Measurements from ENCODE around the gene OSMR. TPM values are rescaled to one million over a fixed set of nuclear protein-coding genes. Genes with fewer than 3 reads are reported as not detected.
"Not testable (repeated sequence)": the region's sequence is repeated elsewhere in the genome, so short reads cannot be mapped to it uniquely, and the experiment has no call there.

Gene OSMR
- total RNA-seq, 8 experiments from 2014 or later = 0.37 to 124 (median 6.4) TPM

DNA sequence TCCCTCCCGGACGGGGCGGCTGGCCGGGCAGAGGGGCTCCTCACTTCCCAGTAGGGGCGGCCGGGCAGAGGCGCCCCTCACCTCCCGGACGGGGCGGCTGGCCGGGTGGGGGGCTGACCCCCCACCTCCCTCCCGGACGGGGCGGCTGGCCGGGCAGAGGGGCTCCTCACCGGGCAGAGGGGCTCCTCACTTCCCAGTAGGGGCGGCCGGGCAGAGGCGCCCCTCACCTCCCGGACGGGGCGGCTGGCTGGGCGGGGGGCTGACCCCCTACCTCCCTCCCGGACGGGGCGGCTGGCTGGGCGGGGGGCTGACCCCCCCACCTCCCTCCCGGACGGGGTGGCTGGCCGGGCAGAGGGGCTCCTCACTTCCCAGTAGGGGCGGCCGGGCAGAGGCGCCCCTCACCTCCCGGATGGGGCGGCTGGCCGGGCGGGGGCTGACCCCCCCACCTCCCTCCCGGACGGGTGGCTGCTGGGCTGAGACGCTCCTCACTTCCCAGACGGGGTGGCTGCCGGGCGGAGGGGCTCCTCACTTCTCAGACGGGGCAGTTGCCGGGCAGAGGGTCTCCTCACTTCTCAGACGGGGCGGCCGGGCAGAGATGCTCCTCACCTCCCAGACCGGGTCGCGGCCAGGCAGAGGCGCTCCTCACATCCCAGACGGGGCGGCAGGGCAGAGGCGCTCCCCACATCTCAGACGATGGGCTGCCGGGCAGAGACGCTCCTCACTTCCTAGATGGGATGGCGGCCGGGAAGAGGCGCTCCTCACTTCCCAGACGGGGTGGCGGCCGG lies 16.4 kb downstream of the OSMR start:
- H3K4me1 ChIP-seq (replicated peaks in 1 of 2); in situ Hi-C loops (cut with MboI; ENCODE audit: low pct_unique_long_range_greater_than_20kb in 2 of 9, low sequenced_read_pairs in 9 of 9, unreplicated experiment in 9 of 9); H3K4me3 ChIP-seq; ATAC-seq (replicated peaks in 6 of 8); H3K27ac ChIP-seq: not testable (repeated sequence)
- WGBS, 10 experiments = no CpG with 5 or more reads among the region's 64 CpGs

DNA sequence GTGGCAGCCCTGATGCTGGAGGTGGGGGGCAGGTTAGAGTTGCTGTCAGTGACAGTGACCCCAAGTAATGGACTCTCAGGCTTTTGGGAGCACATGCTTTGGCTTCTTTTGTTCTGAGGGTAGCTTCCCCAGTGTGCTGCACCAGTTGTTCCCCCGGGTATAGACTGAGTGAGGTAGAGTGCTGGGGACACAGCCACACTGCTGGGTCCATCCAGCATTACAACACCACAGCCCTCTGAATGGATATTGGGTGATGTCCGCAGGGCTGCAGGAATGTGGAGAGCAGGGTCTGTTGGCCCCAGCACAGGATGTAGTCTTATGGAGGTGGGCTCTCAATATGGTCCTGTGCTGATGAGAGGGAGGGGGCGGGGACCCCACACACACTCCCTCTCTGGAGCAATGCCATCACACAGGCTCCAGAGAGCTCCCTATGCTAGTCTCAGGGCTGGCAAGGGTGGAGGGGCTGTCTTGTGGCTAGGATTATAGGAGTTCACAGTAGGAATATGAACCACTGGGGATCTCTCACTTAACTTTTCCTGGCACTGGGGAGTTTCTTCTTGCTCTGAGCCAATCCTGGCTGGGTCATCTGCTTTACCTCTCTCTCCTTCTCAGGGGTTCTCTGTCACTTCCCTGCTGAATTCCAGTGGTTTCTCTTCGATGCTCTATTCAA lies 20.7 kb downstream of the OSMR start:
- in situ Hi-C loops (cut with MboI; ENCODE audit: low pct_unique_long_range_greater_than_20kb in 2 of 9, low sequenced_read_pairs in 9 of 9, unreplicated experiment in 9 of 9) = no loop called here
- Histone ChIP-seq H3K4me1 (replicated peaks in 1 of 2) (no peaks in the 10 kb centered on the region), H3K27ac (no peak overlapping the region), H3K4me3 (no peak overlapping the region)
- 60 to 100% (median 74%) methylated on average over 1 to 3 of the region's 4 CpGs; no CpG with 5 or more reads in 7 of the 10 experiments for WGBS, 10 experiments
- peak in 3 of 8 experiments; percentile 28 to 51 (median 47) for ATAC-seq (replicated peaks in 6 of 8)

DNA sequence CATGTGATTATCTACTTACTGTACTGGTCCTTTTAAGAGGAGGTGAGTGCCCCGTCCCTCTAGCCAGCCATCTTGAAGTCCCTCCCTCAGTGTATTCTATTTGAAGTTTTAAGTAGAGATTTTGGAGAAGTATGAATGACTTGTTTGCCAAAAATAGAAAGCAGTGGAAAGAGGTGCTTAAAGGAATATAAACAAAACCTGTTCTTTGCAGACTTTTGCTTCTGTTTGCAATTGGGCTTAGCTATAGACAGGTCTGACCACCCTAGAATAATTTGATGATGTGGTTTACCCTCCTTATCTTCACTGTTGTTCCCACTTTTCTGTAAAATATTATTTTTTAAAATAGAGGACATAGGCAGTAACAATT lies 21.2 kb downstream of the OSMR start:
- 83 to 100% (median 100%) methylated on average over 1 of the region's 1 CpG; no CpG with 5 or more reads in 4 of the 10 experiments for WGBS, 10 experiments
- Histone ChIP-seq H3K4me3 (no peak overlapping the region), H3K27ac (no peak overlapping the region), H3K4me1 (replicated peaks in 1 of 2) (no peaks in the 10 kb centered on the region)
- in situ Hi-C loops (cut with MboI; ENCODE audit: low pct_unique_long_range_greater_than_20kb in 2 of 9, low sequenced_read_pairs in 9 of 9, unreplicated experiment in 9 of 9) = no loop called here
- no peak for ATAC-seq (replicated peaks in 6 of 8)

DNA sequence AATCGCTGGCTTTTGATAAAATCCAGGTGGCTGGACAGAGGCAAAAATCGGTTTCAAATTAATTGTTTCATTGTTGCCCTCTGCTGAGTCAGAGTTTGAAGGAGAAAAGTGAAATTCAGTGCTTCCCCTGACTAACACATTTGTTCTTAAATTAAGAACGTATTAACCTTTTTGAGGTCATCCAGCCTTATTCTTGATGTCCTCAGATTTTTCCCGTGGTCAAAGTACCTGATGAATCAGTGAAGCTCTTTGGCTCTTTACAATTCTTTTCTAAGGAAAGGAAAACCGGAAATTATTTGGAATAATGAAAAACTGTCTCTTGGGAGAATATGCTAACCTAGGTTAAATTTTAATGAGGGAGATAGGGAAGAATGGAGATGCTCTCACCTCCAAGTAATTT lies 21.6 kb downstream of the OSMR start:
- Histone ChIP-seq H3K4me1 (replicated peaks in 1 of 2) (no peaks in the 10 kb centered on the region), H3K4me3 (no peak overlapping the region), H3K27ac (no peak overlapping the region)
- WGBS, 10 experiments = 12 to 76% (median 59%) methylated on average over 2 to 5 of the region's 5 CpGs
- ATAC-seq (replicated peaks in 6 of 8) = no peak
- in situ Hi-C loops (cut with MboI; ENCODE audit: low pct_unique_long_range_greater_than_20kb in 2 of 9, low sequenced_read_pairs in 9 of 9, unreplicated experiment in 9 of 9) = no loop called here

DNA sequence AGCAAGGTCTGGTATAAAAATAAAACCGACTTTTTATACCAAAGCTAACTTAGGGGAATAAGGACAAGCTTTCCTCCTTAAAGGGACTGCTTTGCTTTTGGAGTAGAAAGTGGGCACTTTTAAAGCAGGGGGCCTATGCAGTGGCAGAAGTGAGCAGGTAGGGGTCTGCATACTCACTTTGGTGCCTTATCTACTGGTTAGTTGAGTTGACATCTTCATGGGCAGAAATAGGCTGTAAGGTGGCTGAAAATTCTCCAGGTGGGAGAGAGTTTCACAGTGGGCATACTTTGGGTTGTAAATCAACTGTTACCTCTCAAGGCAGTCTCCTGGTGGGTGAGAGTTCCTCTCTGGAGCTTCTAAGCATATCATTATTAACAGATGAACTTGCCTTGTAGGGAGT lies 24.8 kb downstream of the OSMR start:
- in situ Hi-C loops (cut with MboI; ENCODE audit: low pct_unique_long_range_greater_than_20kb in 2 of 9, low sequenced_read_pairs in 9 of 9, unreplicated experiment in 9 of 9) = no loop called here
- no peak for ATAC-seq (replicated peaks in 6 of 8)
- no peak overlapping the region for H3K4me3 ChIP-seq
- H3K4me1 ChIP-seq (replicated peaks in 1 of 2) = no peaks in the 10 kb centered on the region
- H3K27ac ChIP-seq = no peak overlapping the region
- WGBS, 10 experiments = 80 to 100% (median 87%) methylated on average over 1 of the region's 1 CpG; no CpG with 5 or more reads in 6 of the 10 experiments

DNA sequence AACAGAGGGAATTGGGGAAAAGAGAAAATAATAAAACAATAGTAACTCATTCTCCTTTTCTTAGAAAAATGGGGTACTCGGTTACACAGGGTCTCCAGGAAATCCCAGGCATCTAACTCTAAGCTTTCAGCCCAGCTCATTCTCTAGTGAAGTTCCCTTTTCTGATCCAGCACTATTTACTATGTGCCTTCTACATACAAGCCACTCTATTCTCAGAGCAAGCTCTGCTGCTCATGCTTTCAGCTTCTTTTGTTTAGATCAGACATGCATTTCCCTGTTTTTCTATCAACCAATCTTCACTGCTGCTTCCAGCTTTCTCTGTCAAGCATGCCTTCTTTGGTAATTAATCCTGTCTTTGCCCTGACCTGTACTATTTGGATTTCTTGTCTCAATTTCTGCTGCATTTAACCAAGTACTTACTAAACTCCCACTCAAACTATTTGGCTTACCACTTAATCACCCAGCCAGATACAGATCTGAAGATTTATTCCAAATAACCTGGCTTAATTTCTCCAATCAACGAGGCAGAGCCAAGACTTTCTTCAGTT lies 25.3 kb downstream of the OSMR start:
- Histone ChIP-seq H3K4me3 (no peak overlapping the region), H3K27ac (no peak overlapping the region), H3K4me1 (replicated peaks in 1 of 2) (no peaks in the 10 kb centered on the region)
- in situ Hi-C loops (cut with MboI; ENCODE audit: low pct_unique_long_range_greater_than_20kb in 2 of 9, low sequenced_read_pairs in 9 of 9, unreplicated experiment in 9 of 9) = no loop called here
- peak in 2 of 8 experiments; percentile 25 to 63 for ATAC-seq (replicated peaks in 6 of 8)
- WGBS, 10 experiments = 29 to 100% (median 58%) methylated on average over 1 to 2 of the region's 2 CpGs

DNA sequence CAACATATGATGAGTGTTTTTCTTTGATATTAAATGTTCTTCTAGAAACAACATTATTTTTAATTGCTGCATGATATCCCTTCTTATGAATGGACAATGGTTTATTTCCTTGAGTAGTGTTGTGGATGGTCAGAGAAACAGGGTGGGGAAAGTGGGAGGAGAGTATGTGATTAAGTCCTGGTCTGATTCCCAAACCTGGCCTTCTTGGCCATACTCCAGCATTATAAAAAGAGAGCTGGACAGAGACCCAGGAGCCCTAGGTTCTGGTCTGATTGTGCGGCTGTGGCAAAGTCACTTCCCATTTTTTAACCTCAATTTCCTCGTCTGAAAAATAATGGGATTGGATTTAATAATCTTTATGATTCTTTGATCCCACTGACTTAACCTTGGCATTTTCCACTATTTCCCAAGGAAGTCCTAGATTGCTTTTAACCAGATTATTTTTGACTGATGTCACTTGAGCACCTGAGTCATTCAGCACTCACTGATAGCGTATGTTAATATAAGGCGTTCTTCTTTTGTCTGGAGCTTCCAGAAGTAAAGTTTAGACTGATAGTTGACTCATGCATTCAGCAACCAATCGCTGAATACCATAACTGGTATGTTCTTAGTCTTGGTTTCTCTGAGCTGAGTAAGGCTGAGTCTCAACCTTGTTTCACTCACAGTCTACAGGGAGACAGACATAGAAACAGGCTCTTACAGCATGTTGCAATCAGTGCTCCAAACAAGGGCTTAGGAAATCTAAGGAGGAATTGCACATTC lies 26.2 kb downstream of the OSMR start:
- WGBS, 10 experiments = 0 to 100% (median 80%) methylated on average over 1 to 5 of the region's 5 CpGs; no CpG with 5 or more reads in 1 of the 10 experiments
- in situ Hi-C loops (cut with MboI; ENCODE audit: low pct_unique_long_range_greater_than_20kb in 2 of 9, low sequenced_read_pairs in 9 of 9, unreplicated experiment in 9 of 9) = no loop called here
- ATAC-seq (replicated peaks in 6 of 8) = peak in 5 of 8 experiments; percentile 25 to 94 (median 32)
- no peaks in the 10 kb centered on the region for H3K4me1 ChIP-seq (replicated peaks in 1 of 2)
- no peak overlapping the region for H3K4me3 ChIP-seq
- H3K27ac ChIP-seq = no peak overlapping the region

DNA sequence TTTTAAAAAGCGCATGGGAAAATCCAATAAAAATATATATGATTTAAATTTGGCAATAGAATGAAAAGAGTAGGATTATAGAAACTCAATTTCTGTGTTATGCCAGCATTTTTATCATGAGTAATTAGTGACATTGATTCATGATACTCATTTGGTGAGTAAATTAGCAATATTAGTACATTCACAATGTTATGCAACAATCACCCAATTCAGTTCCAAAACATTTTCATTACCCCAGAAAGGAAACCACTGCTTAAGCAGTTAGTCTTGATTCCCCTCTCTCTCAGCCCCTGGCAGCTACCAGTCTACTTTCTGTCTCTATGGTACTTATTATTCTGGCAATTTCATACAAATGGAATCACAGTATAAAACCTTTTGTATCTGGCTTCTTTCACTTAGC lies 27.0 kb downstream of the OSMR start:
- Histone ChIP-seq H3K4me3 (no peak overlapping the region), H3K4me1 (replicated peaks in 1 of 2) (no peaks in the 10 kb centered on the region), H3K27ac (no peak overlapping the region)
- in situ Hi-C loops (cut with MboI; ENCODE audit: low pct_unique_long_range_greater_than_20kb in 2 of 9, low sequenced_read_pairs in 9 of 9, unreplicated experiment in 9 of 9) = no loop called here
- 67 to 100% (median 89%) methylated on average over 1 of the region's 1 CpG for WGBS, 10 experiments
- no peak for ATAC-seq (replicated peaks in 6 of 8)

DNA sequence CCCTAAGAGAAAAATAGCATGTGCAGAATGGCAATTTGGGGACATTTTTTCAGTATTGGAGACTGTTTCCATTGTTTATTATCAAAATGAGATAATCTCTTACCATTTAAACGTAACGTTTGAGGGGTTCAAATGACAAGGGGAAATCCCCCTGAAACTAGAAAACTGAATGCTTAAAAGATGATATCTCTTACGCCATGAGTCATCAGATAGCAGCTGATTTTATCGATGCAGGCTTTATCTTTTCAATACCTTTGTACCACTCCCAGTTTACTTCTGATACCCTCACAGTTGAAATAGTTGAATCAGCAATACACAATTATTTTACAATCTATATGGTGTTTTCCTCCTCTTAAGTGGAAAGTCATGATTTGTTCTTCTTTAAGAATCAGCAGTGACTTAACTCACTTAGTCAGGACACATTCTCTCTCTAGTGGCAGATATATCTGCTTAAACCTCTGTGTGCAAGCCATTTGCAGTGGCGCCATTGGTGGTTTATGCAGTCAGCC lies 29.2 kb downstream of the OSMR start:
- Histone ChIP-seq H3K4me3 (no peak overlapping the region), H3K4me1 (replicated peaks in 1 of 2) (no peaks in the 10 kb centered on the region), H3K27ac (no peak overlapping the region)
- 78 to 100% (median 91%) methylated on average over 1 to 5 of the region's 5 CpGs for WGBS, 10 experiments
- in situ Hi-C loops (cut with MboI; ENCODE audit: low pct_unique_long_range_greater_than_20kb in 2 of 9, low sequenced_read_pairs in 9 of 9, unreplicated experiment in 9 of 9) = no loop called here
- no peak for ATAC-seq (replicated peaks in 6 of 8)

DNA sequence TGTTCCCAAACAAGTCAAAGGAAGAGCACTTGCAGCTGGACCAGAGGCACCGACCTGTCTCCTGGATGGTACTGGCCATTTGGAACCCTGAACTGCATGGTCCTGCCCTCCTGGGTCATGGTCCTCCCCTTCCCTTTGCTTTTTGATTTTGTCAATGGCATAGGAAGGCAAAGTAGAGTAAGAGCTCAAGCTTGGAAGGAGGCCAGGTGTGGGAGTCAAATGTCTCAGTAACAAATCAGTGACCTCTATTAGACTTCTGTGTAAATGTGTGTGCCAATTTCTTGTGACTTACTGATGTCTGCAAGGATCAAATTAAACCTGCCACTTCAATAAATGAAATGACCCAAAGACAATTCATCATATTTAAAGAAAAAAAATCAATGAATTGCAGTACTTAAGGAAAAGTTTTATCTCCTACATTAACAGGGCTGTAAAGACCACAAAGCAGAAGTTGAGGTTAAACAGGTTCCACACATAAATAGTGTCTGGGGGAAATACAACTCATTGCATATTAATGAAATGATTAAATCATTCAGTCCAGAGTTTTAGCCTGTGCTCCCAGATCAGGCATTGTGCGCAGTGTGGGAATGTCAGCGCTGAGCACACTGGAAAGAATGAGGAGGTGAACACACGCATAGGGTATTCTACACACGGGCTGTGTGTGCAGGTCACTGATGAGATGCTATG lies 32.7 kb downstream of the OSMR start:
- WGBS, 10 experiments = 73 to 100% (median 100%) methylated on average over 1 to 5 of the region's 5 CpGs; no CpG with 5 or more reads in 1 of the 10 experiments
- no peak for ATAC-seq (replicated peaks in 6 of 8)
- no peaks in the 10 kb centered on the region for H3K4me1 ChIP-seq (replicated peaks in 1 of 2)
- in situ Hi-C loops (cut with MboI; ENCODE audit: low pct_unique_long_range_greater_than_20kb in 2 of 9, low sequenced_read_pairs in 9 of 9, unreplicated experiment in 9 of 9) = no loop called here
- no peak overlapping the region for H3K4me3 ChIP-seq
- H3K27ac ChIP-seq = no peak overlapping the region

DNA sequence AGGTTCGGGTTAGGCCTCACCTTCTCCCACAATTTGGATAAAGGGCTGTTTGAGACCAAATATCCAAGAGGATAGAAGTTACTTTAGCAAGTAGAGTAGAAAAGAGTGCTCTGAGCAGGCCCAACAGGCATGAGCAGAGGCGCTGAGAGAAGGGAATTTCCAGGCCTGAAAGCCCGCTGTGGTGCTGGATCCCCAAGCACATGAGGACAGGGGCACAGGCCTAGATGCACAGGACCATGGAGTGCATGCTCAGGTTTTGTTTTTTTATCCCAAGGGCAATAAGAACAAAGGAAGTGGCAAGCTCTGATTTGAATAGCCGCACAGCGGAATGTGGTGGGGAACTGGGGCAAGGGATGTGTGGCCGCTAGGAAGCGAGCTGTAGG lies 33.3 kb downstream of the OSMR start:
- H3K27ac ChIP-seq = no peak overlapping the region
- ATAC-seq (replicated peaks in 6 of 8) = peak in 1 of 8 experiments; percentile 3

DNA sequence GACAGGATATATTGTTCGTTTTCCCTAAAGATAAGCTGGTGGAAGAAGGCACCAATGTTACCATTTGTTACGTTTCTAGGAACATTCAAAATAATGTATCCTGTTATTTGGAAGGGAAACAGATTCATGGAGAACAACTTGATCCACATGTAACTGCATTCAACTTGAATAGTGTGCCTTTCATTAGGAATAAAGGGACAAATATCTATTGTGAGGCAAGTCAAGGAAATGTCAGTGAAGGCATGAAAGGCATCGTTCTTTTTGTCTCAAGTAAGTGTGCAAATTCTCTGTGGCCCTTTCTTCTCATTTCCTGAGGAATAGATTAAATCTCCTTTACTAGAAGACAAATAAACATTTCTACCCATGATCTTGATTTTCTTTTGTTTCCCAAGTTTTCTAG lies 38.0 kb downstream of the OSMR start:
- 42 to 100% (median 79%) methylated on average over 2 to 3 of the region's 3 CpGs; no CpG with 5 or more reads in 2 of the 10 experiments for WGBS, 10 experiments
- no peak for ATAC-seq (replicated peaks in 6 of 8)
- Histone ChIP-seq H3K4me3 (no peak overlapping the region), H3K27ac (no peak overlapping the region), H3K4me1 (replicated peaks in 1 of 2) (peaks cover 0 to 2% of the 10 kb centered on the region in 2 donors)
- in situ Hi-C loops (cut with MboI; ENCODE audit: low pct_unique_long_range_greater_than_20kb in 2 of 9, low sequenced_read_pairs in 9 of 9, unreplicated experiment in 9 of 9) = no loop called here

More for the DNA sequence above, 33.3 kb downstream of the OSMR start:
- in situ Hi-C loops (cut with MboI; ENCODE audit: low pct_unique_long_range_greater_than_20kb in 2 of 9, low sequenced_read_pairs in 9 of 9, unreplicated experiment in 9 of 9) = no loop called here
- no peak overlapping the region for H3K4me3 ChIP-seq
- 80 to 100% (median 93%) methylated on average over 1 to 7 of the region's 7 CpGs; no CpG with 5 or more reads in 1 of the 10 experiments for WGBS, 10 experiments
- H3K4me1 ChIP-seq (replicated peaks in 1 of 2) = peaks cover 0 to under 1% of the 10 kb centered on the region in 2 donors

All from motor neuron (in vitro differentiated cells).